Measurements from ENCODE around the gene TAS2R60. TPM values are rescaled to one million over a fixed set of nuclear protein-coding genes. Genes with fewer than 3 reads are reported as not detected.
"Not testable (repeated sequence)": the region's sequence is repeated elsewhere in the genome, so short reads cannot be mapped to it uniquely, and the experiment has no call there.

TAS2R60 gene
- total and polyA plus RNA-seq, 2 of the 8 experiments (the other 6 are each of a cell fraction or from before 2014, with no cell fraction given), result 0.15 to 0.32 TPM

- Histone ChIP-seq H3K23ac (ENCODE audit: insufficient read length) (no peak overlapping the region), H3K36me3 (ENCODE audit: control insufficient read depth in 2 of 4, insufficient read depth in 4 of 4, low read length in 3 of 4) (no peaks in the 10 kb centered on the region), H3K27me3 (replicated peaks in 1 of 4; ENCODE audit: control insufficient read depth in 3 of 4, extremely low read depth in 1 of 4, insufficient read depth in 3 of 4, low read length in 3 of 4) (no peaks in the 10 kb centered on the region), H3K18ac (ENCODE audit: extremely low read depth, low read length) (no peak overlapping the region), H4K91ac (replicated peaks; ENCODE audit: insufficient read length, low read length) (no peak overlapping the region), H3K79me1 (ENCODE audit: low read depth, low read length) (no peaks in the 10 kb centered on the region), H2AK5ac (ENCODE audit: low read depth, low read length) (no peak overlapping the region), H3K23me2 (ENCODE audit: low read depth, low read length) (no peaks in the 10 kb centered on the region), H2BK5ac (ENCODE audit: low read depth, low read length) (no peak overlapping the region), H2AFZ (ENCODE audit: low read length) (no peak overlapping the region), H3K4me1 (replicated peaks in 1 of 4; ENCODE audit: control insufficient read depth in 3 of 4, insufficient read depth in 4 of 4, low read length in 3 of 4) (peaks cover 2 to 6% (median 3%) of the 10 kb centered on the region in 4 experiments; a peak in 5 of 7 replicates), H3K79me2 (ENCODE audit: control insufficient read depth in 1 of 2, insufficient read depth in 2 of 2, low read length in 2 of 2) (no peaks in the 10 kb centered on the region), H2BK12ac (ENCODE audit: low read depth, low read length) (no peak overlapping the region), H4K8ac (ENCODE audit: extremely low read depth, insufficient read depth, low read length) (no peak overlapping the region), H2BK15ac (ENCODE audit: low read length) (no peak overlapping the region), H4K20me1 (replicated peaks in 1 of 2; ENCODE audit: control insufficient read depth in 1 of 2, insufficient read depth in 2 of 2, low read length in 2 of 2) (no peaks in the 10 kb centered on the region), H3K9ac (replicated peaks in 1 of 4; ENCODE audit: extremely low read depth in 1 of 4, low read depth in 3 of 4, low read length in 3 of 4) (no peak overlapping the region), H2BK20ac (ENCODE audit: low read length) (no peak overlapping the region), H3K4ac (replicated peaks; ENCODE audit: insufficient read length, low read depth, low read length) (no peak overlapping the region), H3K4me2 (ENCODE audit: insufficient read depth in 1 of 2, low read depth in 2 of 2, low read length in 2 of 2) (no peak overlapping the region), H3K4me3 (ENCODE audit: extremely low read depth in 1 of 4, insufficient read depth in 2 of 4, low read depth in 3 of 4, low read length in 4 of 4) (no peak overlapping the region), H4K5ac (ENCODE audit: insufficient read length, low read depth, low read length) (no peak overlapping the region), H3K9me3 (ENCODE audit: insufficient read depth in 2 of 2, low read depth in 1 of 2, low read length in 1 of 2) (peaks cover 6 to 9% of the 10 kb centered on the region in 2 experiments), H3K56ac (replicated peaks; ENCODE audit: insufficient read length, low read depth, low read length) (no peak overlapping the region), H3K14ac (ENCODE audit: insufficient read length) (no peak overlapping the region), H2BK120ac (replicated peaks; ENCODE audit: low read depth, low read length) (no peak overlapping the region), H3K27ac (ENCODE audit: low read depth, low read length) (no peak overlapping the region)
- TF ChIP-seq NRF1 (IDR thresholded peaks at IDR 0.05; ENCODE audit: low read depth, low read length) (no peak), CHD2 (IDR thresholded peaks at IDR 0.05; ENCODE audit: low read length) (no peak)
- FAIRE-seq (no peak), DNase-seq (ENCODE audit: low read depth in 1 of 2, low spot score in 2 of 2) (no peak)
- ChIA-PET CTCF (ENCODE audit: partially characterized antibody) (no interaction called here), POLR2A (ENCODE audit: partially characterized antibody) (no interaction called here)
- 99% methylated on average over 4 of the region's 4 CpGs; no CpG with 5 or more reads in 1 of the 2 experiments for WGBS, 2 experiments (ENCODE audit: extremely low coverage in 1 of 2, insufficient coverage in 1 of 2, insufficient read length in 1 of 2, insufficient replicate concordance in 2 of 2, low coverage in 1 of 2, low lambda C conversion rate in 2 of 2, missing lambda C conversion rate in 1 of 2)
Observed at GRCh38 chr7:143419880-143420279, 23.4 kb upstream of the TAS2R60 start.

- H3K56ac ChIP-seq (replicated peaks; ENCODE audit: insufficient read length, low read depth, low read length); H3K9ac ChIP-seq (replicated peaks in 1 of 4; ENCODE audit: extremely low read depth in 1 of 4, low read depth in 3 of 4, low read length in 3 of 4); H2BK5ac ChIP-seq (ENCODE audit: low read depth, low read length); H3K18ac ChIP-seq (ENCODE audit: extremely low read depth, low read length); H2AK5ac ChIP-seq (ENCODE audit: low read depth, low read length); POLR2A ChIA-PET (ENCODE audit: partially characterized antibody); DNase-seq (ENCODE audit: low read depth in 1 of 2, low spot score in 2 of 2); H3K4me3 ChIP-seq (ENCODE audit: extremely low read depth in 1 of 4, insufficient read depth in 2 of 4, low read depth in 3 of 4, low read length in 4 of 4); H3K4me2 ChIP-seq (ENCODE audit: insufficient read depth in 1 of 2, low read depth in 2 of 2, low read length in 2 of 2); H2BK15ac ChIP-seq (ENCODE audit: low read length); H3K79me2 ChIP-seq (ENCODE audit: control insufficient read depth in 1 of 2, insufficient read depth in 2 of 2, low read length in 2 of 2); H4K8ac ChIP-seq (ENCODE audit: extremely low read depth, insufficient read depth, low read length); H2BK120ac ChIP-seq (replicated peaks; ENCODE audit: low read depth, low read length); H3K14ac ChIP-seq (ENCODE audit: insufficient read length); H3K4ac ChIP-seq (replicated peaks; ENCODE audit: insufficient read length, low read depth, low read length); FAIRE-seq; H2BK12ac ChIP-seq (ENCODE audit: low read depth, low read length); H2BK20ac ChIP-seq (ENCODE audit: low read length); H3K27me3 ChIP-seq (replicated peaks in 1 of 4; ENCODE audit: control insufficient read depth in 3 of 4, extremely low read depth in 1 of 4, insufficient read depth in 3 of 4, low read length in 3 of 4); H3K4me1 ChIP-seq (replicated peaks in 1 of 4; ENCODE audit: control insufficient read depth in 3 of 4, insufficient read depth in 4 of 4, low read length in 3 of 4); H4K91ac ChIP-seq (replicated peaks; ENCODE audit: insufficient read length, low read length); H2AFZ ChIP-seq (ENCODE audit: low read length); H4K20me1 ChIP-seq (replicated peaks in 1 of 2; ENCODE audit: control insufficient read depth in 1 of 2, insufficient read depth in 2 of 2, low read length in 2 of 2); H3K27ac ChIP-seq (ENCODE audit: low read depth, low read length); H3K23me2 ChIP-seq (ENCODE audit: low read depth, low read length); H3K79me1 ChIP-seq (ENCODE audit: low read depth, low read length); H3K9me3 ChIP-seq (ENCODE audit: insufficient read depth in 2 of 2, low read depth in 1 of 2, low read length in 1 of 2); H4K5ac ChIP-seq (ENCODE audit: insufficient read length, low read depth, low read length); H3K36me3 ChIP-seq (ENCODE audit: control insufficient read depth in 2 of 4, insufficient read depth in 4 of 4, low read length in 3 of 4); H3K23ac ChIP-seq (ENCODE audit: insufficient read length): not testable (repeated sequence)
- CTCF ChIA-PET (ENCODE audit: partially characterized antibody), result interaction anchor here (1.6 kb wide), 2 partner anchors 8 to 75 kb away, joined by 3 to 6 read pairs; no protein-coding TSS in a partner anchor
- WGBS, 2 experiments (ENCODE audit: extremely low coverage in 1 of 2, insufficient coverage in 1 of 2, insufficient read length in 1 of 2, insufficient replicate concordance in 2 of 2, low coverage in 1 of 2, low lambda C conversion rate in 2 of 2, missing lambda C conversion rate in 1 of 2), result 57% methylated on average over 3 of the region's 3 CpGs; no CpG with 5 or more reads in 1 of the 2 experiments
Observed at GRCh38 chr7:143420624-143421023, 22.6 kb upstream of the TAS2R60 start.
